Tibial nerve (tissue), 3 donors: Measurements from ENCODE around the gene IL1R1.

Experiments
- CTCF ChIP-seq, 5 experiments: fragments of 200-600 bp in 3 of 5; fragments of 450-650 bp in 2 of 5; sonication (generic) in 3 of 5; IDR thresholded peaks; one replicate each; pipeline ENCODE4 v1.5.1; 2016 to 2019; ENCODE audit warnings: antibody characterized with exemption in 5 of 5, mild to moderate bottlenecking in 3 of 5, moderate library complexity in 2 of 5
- POLR2A ChIP-seq, 2 donors: fragments of 450-650 bp; IDR thresholded peaks; one replicate each; pipeline ENCODE4 v1.6.1; 2017; ENCODE audit warnings: antibody characterized with exemption in 2 of 2, mild to moderate bottlenecking in 2 of 2, moderate library complexity in 2 of 2

GRCh38 chr2:102101849-102102635, 40.5 kb upstream of the IL1R1 start:
- TF ChIP-seq POLR2A (IDR thresholded peaks at IDR 0.05) (no peak), CTCF (IDR thresholded peaks at IDR 0.05) (no peak)
